Loucy (cell line): ENCODE measurements around the gene RIPOR3.

Source experiments
- H2AFZ ChIP-seq: fragments of 200-600 bp; sonication (generic); 2 replicates; pipeline ENCODE4 v1.6.0; 2016; ENCODE audit warnings: antibody characterized with exemption, mild to moderate bottlenecking, low read length, moderate library complexity
- H3F3A ChIP-seq: fragments of 200-600 bp; 2 replicates; pipeline ENCODE4 v1.6.0; 2016; ENCODE audit warnings: antibody characterized with exemption, low read depth, mild to moderate bottlenecking
- H3K27me3 ChIP-seq: fragments of 200-600 bp; sonication (generic); 2 replicates; pipeline ENCODE4 v1.6.1; 2014; ENCODE audit warnings: low read length, mild to moderate bottlenecking; ENCODE audit not compliant: insufficient read depth, poor library complexity, severe bottlenecking
- H3K36me3 ChIP-seq: fragments of 200-600 bp; sonication (generic); 2 replicates; pipeline ENCODE4 v1.6.1; 2016; ENCODE audit warnings: low read length; ENCODE audit not compliant: insufficient read depth
- H3K4me1 ChIP-seq: fragments of 200-600 bp; sonication (generic); 2 replicates; pipeline ENCODE4 v1.5.1; 2014; ENCODE audit warnings: low read length, mild to moderate bottlenecking; ENCODE audit not compliant: insufficient read depth, poor library complexity, severe bottlenecking
- H3K4me2 ChIP-seq: fragments of 200-600 bp; sonication (generic); 2 replicates; pipeline ENCODE4 v1.6.0; 2014; ENCODE audit warnings: antibody characterized with exemption, low read length, low read depth, mild to moderate bottlenecking; ENCODE audit not compliant: poor library complexity, severe bottlenecking
- H3K4me3 ChIP-seq: fragments of 200-600 bp; sonication (generic); 2 replicates; pipeline ENCODE4 v1.5.1; 2014; ENCODE audit warnings: low read length, mild to moderate bottlenecking, mixed read lengths; ENCODE audit not compliant: poor library complexity, severe bottlenecking
- H3K79me2 ChIP-seq: fragments of 200-600 bp; sonication (generic); 2 replicates; pipeline ENCODE4 v1.6.1; 2014; ENCODE audit warnings: low read length; ENCODE audit not compliant: insufficient read depth
- H3K9ac ChIP-seq: fragments of 200-600 bp; sonication (generic); 2 replicates; pipeline ENCODE4 v1.6.0; 2014; ENCODE audit warnings: mild to moderate bottlenecking, low read depth, low read length, moderate library complexity; ENCODE audit not compliant: poor library complexity, severe bottlenecking
- H3K9me2 ChIP-seq: fragments of 200-600 bp; sonication (generic); replicated peaks from 2 replicates; pipeline ENCODE4 v1.6.1; 2016; ENCODE audit warnings: low read depth, low read length, mixed read lengths
- H3K9me3 ChIP-seq: fragments of 200-600 bp; sonication (generic); 2 replicates; pipeline ENCODE4 v1.6.1; 2014; ENCODE audit warnings: mild to moderate bottlenecking, antibody characterized with exemption, low read length, low read depth; ENCODE audit not compliant: insufficient read depth
- H4K20me1 ChIP-seq: fragments of 200-600 bp; sonication (generic); 2 replicates; pipeline ENCODE4 v1.6.0; 2014; ENCODE audit warnings: antibody characterized with exemption, low read length, mild to moderate bottlenecking; ENCODE audit not compliant: insufficient read depth, poor library complexity, severe bottlenecking
- EZH2phosphoT487 ChIP-seq: fragments of 200-600 bp; IDR thresholded peaks from 2 replicates; pipeline ENCODE4 v1.6.1; 2018; ENCODE audit warnings: antibody characterized with exemption, mild to moderate bottlenecking, moderate library complexity, borderline replicate concordance
- TF ChIP-seq, protein P1 (sequence below): fragments of 200-600 bp; sonication (generic); conservative IDR thresholded peaks from 2 replicates; pipeline ENCODE4 v1.5.1; 2014; ENCODE audit warnings: mild to moderate bottlenecking, antibody characterized with exemption, low read length

RIPOR3 gene

DNA sequence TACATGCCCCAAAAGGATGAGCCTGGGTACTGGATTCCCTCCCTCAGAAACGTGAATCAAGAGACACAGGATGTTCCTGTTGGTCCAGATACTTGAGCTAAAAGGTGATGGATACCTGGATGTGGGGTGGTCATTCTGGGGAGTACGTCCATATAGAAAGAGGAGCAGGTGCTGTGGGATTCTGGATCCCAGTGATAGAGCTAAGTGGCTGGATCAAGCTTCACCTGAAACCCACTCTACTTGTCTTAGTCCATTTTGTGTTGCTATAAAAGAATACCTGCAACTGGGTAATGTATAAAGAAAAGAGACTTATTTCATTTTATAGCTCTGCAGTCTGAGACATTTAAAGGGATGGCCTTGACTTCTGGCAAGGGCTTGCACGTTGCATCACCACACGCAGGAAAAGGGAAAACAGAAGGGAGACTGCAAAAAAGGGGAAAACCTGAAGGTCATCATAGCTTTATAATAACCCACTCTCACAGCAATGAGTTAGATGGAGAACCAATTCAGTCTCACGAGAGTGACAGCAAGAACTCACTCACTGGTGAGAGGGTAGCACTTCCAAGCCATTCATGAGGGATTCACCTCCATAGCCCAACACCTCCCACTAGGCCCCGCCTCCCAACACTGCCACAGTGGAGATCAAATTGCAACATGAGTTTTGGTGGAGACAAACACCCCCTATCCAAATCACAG, 31.2 kb downstream of the RIPOR3 start:
- Histone ChIP-seq H3K9me3 (no peaks in the 10 kb centered on the region), H2AFZ (no peak overlapping the region), H3K4me3 (no peak overlapping the region), H3F3A (no peaks in the 10 kb centered on the region), H3K27me3 (no peaks in the 10 kb centered on the region), H3K79me2 (no peaks in the 10 kb centered on the region), H4K20me1 (no peaks in the 10 kb centered on the region), H3K9me2 (no peaks in the 10 kb centered on the region), H3K4me1 (no peaks in the 10 kb centered on the region), H3K4me2 (no peak overlapping the region), H3K9ac (no peak overlapping the region), H3K36me3 (no peaks in the 10 kb centered on the region)
- no peak for TF ChIP-seq EZH2phosphoT487
- TF ChIP-seq, protein P1, sequence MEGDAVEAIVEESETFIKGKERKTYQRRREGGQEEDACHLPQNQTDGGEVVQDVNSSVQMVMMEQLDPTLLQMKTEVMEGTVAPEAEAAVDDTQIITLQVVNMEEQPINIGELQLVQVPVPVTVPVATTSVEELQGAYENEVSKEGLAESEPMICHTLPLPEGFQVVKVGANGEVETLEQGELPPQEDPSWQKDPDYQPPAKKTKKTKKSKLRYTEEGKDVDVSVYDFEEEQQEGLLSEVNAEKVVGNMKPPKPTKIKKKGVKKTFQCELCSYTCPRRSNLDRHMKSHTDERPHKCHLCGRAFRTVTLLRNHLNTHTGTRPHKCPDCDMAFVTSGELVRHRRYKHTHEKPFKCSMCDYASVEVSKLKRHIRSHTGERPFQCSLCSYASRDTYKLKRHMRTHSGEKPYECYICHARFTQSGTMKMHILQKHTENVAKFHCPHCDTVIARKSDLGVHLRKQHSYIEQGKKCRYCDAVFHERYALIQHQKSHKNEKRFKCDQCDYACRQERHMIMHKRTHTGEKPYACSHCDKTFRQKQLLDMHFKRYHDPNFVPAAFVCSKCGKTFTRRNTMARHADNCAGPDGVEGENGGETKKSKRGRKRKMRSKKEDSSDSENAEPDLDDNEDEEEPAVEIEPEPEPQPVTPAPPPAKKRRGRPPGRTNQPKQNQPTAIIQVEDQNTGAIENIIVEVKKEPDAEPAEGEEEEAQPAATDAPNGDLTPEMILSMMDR, result no peak

DNA sequence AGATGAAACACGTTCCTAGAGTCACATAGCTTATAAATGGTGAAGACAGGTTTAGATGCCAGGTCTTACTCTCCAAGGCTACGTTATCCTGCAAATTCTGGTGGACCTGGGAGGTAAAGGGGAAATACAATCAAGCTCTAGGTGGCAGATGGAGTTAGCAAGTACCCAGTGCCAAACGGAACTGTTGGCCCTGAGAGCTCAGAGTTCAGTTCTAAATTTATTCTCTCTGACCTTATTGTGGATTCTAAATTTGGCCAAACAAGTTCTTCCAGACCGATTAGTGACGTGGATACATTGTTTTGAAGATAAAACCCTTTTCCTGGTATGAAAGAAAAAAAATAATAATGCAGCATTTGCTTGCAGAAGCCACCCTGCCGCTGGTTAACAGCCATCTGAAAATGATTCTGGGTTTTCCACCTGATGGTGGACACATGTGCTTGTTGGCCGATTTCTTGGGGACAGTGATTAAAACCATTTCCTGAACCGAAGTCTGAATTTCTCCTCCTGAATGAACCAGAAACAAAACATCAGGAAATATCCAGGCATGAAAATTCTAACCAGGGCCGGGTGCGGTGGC, 32.5 kb downstream of the RIPOR3 start:
- TF ChIP-seq, protein P1, result no peak
- Histone ChIP-seq H3K79me2 (no peaks in the 10 kb centered on the region), H3K4me3 (no peak overlapping the region), H3F3A (no peaks in the 10 kb centered on the region), H3K4me2 (no peak overlapping the region), H3K9ac (no peak overlapping the region), H3K9me2 (no peaks in the 10 kb centered on the region), H3K9me3 (no peaks in the 10 kb centered on the region), H3K36me3 (no peaks in the 10 kb centered on the region), H3K4me1 (no peaks in the 10 kb centered on the region), H3K27me3 (no peaks in the 10 kb centered on the region), H2AFZ (no peak overlapping the region), H4K20me1 (no peaks in the 10 kb centered on the region)

DNA sequence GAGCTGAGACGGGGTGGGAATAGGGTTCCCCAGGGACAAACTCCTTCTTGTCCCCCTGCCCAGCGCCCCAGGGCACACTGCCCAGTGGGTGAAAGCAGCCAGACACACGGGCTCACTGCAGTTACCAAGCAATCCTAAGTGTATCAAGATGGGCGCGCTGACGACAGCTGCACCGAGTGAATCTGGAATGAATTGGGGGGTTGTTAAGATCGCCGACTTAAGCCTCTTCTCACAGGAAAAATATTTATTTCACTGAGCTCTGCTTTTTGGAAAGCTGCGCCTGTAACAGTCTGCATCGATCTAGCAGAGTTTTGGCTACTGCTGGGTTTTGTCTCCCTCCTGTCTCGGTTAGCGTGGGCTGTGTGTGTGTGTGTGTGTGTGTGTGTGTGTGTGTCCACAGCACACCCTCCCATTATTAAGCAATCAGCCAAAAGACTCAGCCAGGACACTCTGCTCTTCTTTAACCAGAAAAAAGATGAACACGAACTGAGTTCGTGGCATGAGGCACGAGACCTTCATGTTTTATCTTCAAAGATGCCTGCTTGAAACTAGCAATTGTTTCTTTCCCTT, 35.9 kb downstream of the RIPOR3 start:
- Histone ChIP-seq H3K4me3 (no peak overlapping the region), H3K36me3 (no peaks in the 10 kb centered on the region), H3K27me3 (no peaks in the 10 kb centered on the region), H3K9ac (no peak overlapping the region), H3K9me3 (no peaks in the 10 kb centered on the region), H4K20me1 (no peaks in the 10 kb centered on the region), H2AFZ (no peak overlapping the region), H3K9me2 (no peaks in the 10 kb centered on the region), H3K79me2 (no peaks in the 10 kb centered on the region), H3F3A (no peaks in the 10 kb centered on the region), H3K4me2 (no peak overlapping the region), H3K4me1 (no peaks in the 10 kb centered on the region)
- TF ChIP-seq, protein P1, result no peak
- TF ChIP-seq EZH2phosphoT487, result no peak
